ENCODE measurements around the gene UBE2U.
A peak's percentile ranks its signal among the peaks of the same experiment; 100 is the strongest.

UBE2U gene, protein sequence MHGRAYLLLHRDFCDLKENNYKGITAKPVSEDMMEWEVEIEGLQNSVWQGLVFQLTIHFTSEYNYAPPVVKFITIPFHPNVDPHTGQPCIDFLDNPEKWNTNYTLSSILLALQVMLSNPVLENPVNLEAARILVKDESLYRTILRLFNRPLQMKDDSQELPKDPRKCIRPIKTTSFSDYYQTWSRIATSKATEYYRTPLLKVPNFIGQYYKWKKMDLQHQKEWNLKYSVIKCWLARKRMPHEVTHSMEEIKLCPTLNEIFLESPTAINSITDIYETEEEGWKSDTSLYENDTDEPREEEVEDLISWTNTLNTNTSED

DNA sequence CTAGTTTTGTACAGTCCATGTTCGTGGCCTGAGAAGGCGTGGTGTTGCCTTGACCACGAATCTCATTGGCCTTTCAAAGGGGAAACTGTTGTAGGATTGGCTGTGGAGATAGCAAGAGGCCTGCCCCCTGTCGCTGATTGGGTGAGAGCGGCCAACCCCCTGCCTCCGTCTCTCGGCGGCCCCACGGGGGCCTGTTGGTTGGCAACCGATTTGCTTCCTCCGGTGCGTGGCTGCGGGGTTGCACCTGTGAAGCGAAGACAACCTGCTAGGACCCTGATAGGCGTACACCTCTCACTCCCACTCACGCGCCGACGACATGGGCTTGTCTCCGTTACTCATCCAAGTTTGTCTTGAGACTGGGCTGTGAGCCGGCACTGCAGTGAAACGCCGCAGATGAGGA is at the start of gene UBE2U:
UBE2U (plus strand) TSS at position 204 of the 400 bp plus-strand sequence. CDS start 428 bp downstream, outside the sequence.
- DNase-seq (ENCODE audit: low read depth in 2 of 2) = no peak

DNA sequence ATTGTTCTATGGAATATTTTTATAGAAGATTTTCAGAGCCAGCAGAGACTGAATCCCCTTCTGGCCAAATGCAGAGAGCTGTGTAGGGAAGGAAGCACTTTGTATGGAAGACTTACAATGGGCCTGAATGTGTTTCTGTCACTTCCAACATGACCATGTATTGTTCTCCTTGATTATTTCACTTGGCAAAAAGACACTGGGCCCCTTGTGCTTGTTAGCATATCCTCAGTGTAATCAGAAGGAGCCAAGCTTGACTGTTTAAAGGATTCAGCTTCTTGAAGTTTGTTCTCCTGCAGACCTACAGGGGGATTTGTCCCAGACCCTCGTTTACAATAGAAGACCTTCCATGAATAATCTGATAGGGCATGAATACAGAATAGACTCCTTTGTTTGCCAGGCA is 48.1 kb upstream of the UBE2U start:
- no peak for DNase-seq (ENCODE audit: low read depth in 2 of 2)

- DNase-seq (ENCODE audit: low read depth in 2 of 2) = no peak
These were observed 42.0 kb upstream of the UBE2U start for GRCh38 chr1:64161357-64161941.

- DNase-seq (ENCODE audit: low read depth in 2 of 2) = no peak
These were observed 41.3 kb upstream of the UBE2U start for GRCh38 chr1:64162151-64162550.

DNA sequence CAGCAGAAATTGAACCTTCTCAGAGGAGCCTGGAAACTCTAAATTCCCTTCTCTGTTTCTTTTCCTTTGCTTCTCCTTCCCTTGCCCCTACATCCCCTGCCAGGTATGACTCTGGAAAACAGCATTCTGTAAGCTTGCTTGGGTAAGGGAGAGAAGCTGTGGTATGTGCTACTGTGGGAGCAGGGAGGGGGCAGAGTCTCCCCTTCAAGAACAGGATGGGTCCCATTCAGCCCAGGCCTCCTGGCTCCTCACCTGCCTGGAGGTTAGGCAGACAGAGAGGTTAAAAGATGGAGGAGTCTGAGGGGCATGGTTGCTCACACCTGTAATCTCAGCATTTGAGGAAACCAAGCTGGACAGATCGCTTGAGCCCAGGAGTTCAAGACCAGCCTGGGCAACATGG is 40.6 kb upstream of the UBE2U start:
- DNase-seq (ENCODE audit: low read depth in 2 of 2) = no peak

DNA sequence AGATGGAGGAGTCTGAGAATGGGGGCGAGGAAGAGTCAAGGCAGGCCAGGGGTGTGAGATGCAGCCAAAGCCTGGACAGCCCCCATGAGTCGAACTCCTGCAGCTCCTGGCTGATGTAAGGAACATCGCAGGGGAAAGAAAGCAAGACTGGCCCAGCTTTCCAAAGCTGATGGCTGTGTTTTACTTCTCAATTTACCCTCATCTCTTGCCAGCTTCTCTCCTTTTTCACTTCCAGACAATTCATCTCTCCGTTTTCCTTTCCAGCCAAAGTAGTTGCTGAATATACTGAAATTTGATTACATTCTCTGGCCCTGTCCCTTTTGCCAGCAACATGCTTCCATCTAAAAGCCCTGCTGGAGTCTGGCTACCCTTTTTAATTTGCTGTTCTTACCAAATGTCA is 40.0 kb upstream of the UBE2U start:
- no peak for DNase-seq (ENCODE audit: low read depth in 2 of 2)

DNA sequence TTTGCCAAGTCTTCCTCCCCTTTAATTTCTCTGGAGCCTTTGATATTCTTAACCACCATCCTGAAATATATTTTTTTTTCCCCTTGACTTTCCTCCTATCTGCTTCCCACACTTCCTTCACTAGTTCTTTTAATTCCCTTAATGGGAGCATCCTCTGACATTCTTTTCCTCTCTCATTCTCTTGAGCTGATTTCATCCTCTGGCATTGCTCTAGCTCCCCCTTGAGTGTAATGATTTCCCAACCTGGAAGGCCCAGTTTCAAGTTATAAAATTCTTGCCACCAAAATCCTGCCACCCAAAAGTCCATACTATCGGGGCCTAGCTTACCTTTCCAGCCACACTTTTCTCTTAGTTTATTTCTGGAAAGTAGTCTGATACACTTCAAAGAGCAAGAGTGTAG is 39.5 kb upstream of the UBE2U start:
- no peak for DNase-seq (ENCODE audit: low read depth in 2 of 2)

DNA sequence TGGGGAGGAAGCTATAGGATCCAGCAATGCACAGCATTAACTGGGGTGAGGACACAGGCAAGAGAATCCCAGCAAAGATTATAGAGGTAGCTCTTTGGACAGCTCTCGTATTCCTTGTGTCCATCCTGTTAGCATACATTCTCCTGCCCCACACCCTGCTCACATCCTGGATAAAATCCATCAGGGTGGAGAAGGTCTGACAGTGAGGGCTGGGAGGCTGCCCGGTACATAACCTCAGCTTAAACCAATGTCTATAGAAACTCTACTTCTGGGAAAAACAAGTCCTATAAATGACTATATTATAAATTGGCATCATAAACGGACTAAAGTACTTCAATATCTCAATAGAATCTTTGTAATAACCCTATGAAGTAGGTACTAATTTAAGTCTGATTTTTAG is 36.8 kb upstream of the UBE2U start:
- DNase-seq (ENCODE audit: low read depth in 2 of 2) = no peak

DNA sequence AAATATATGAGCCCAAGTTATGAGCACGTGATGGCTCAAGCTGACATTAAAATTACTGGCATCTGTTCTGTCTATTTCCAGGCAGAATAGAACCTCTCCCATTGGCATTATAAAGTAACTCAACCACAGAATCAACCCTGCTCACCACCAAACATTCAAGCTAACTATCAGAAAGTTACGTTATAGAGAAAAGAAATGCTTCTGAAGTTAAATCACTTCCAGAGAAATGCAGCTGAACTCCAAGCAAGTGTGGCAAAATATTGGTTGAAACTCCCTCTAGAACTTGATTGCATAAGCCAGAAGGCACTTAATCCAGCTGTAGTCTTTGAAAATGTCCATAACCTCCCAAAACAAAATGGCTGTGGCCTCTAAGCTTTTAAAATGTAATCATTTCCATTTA is 36.2 kb upstream of the UBE2U start:
- peak; percentile 36 to 40 for DNase-seq (ENCODE audit: low read depth in 2 of 2)

- no peak for DNase-seq (ENCODE audit: low read depth in 2 of 2)
These were observed 32.2 kb upstream of the UBE2U start for GRCh38 chr1:64171246-64171645.

DNA sequence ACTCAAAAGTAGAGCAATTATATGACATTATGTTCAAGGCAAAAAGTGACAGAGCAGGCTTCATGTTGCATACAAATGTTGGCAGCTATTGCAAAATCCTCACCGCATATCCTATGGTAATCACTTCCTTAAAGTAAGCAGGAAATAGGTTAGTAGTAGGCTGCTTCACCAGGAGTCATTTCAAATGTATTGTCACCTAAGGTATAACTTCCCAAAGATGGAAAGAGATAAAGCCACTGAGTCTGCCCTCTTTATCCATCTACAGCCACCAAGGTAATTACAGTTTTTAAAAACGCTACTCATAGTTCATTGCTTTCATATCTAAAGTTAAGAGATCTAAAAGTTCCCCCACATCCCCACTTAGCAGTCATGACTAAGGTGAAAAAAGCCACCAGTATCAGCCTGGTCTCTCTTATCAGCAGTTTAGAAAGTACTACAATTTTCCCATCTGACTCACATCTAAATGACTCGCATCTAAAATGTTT is 31.6 kb upstream of the UBE2U start:
- DNase-seq (ENCODE audit: low read depth in 2 of 2) = no peak

DNA sequence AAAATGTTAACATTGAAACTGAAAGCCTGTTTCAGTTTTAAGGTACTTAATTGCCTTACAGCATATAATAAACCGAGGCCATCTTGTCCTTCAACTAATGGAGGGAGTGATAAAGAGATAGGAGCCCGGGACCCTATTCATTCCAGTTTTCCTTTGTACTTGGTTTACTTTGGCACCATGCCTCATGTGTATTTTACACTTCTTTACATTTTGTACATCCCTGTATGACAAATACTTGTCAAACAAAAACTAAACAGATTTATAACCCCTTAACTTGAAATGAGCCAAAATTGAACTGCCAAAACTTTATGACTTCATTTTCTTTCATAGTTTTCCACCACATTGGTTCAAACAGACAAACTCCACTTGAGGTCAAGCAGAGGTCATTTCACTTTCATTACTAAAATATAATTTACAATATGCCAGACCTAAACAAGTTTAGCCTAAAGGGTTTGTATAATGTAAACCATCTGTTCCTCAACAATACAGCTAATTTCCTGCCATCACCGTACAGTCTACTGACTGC is 30.9 kb upstream of the UBE2U start:
- DNase-seq (ENCODE audit: low read depth in 2 of 2) = peak; percentile 50 to 66

DNA sequence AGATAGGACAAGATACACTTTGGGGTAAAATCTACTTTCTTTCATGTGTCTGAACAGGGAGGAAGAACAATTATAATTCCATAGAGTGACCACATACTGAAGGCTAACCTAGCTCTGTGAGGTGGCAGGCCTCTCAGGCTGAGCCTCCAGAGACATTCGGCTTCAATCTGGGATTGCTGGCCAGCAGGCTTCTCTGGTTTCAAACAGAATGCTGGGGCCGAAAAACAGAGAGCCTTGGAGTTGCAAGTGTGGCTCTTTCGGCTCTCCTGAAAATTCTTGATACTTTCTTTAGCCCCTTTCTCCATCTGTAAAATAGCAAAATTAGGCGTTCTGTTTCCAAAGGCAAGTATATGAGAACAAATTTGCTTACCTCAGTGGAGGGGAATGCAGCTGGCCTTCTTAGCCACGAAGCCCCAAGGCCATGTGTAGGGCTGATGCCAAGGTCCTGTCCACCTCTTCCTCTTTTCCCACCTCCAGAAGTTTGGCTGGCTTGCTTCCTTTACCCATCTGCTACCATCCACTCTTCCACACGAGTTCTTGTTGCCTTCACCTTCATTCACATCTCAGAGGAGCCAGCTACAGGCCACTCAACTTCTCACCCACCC is 30.0 kb upstream of the UBE2U start:
- no peak for DNase-seq (ENCODE audit: low read depth in 2 of 2)

GRCh38 chr1:64175639-64176038 is 27.8 kb upstream of the UBE2U start:
- DNase-seq (ENCODE audit: low read depth in 2 of 2) = no peak

- DNase-seq (ENCODE audit: low read depth in 2 of 2) = no peak
These were observed 26.8 kb upstream of the UBE2U start for GRCh38 chr1:64176659-64177058.

- no peak for DNase-seq (ENCODE audit: low read depth in 2 of 2)
These were observed 23.8 kb upstream of the UBE2U start for GRCh38 chr1:64179588-64179987.

- DNase-seq (ENCODE audit: low read depth in 2 of 2) = no peak
These were observed 21.2 kb upstream of the UBE2U start for GRCh38 chr1:64182207-64182606.

- no peak for DNase-seq (ENCODE audit: low read depth in 2 of 2)
These were observed 19.9 kb upstream of the UBE2U start for GRCh38 chr1:64183395-64184002.

- peak; percentile 51 to 61 for DNase-seq (ENCODE audit: low read depth in 2 of 2)
These were observed 19.4 kb upstream of the UBE2U start for GRCh38 chr1:64184003-64184440.

DNA sequence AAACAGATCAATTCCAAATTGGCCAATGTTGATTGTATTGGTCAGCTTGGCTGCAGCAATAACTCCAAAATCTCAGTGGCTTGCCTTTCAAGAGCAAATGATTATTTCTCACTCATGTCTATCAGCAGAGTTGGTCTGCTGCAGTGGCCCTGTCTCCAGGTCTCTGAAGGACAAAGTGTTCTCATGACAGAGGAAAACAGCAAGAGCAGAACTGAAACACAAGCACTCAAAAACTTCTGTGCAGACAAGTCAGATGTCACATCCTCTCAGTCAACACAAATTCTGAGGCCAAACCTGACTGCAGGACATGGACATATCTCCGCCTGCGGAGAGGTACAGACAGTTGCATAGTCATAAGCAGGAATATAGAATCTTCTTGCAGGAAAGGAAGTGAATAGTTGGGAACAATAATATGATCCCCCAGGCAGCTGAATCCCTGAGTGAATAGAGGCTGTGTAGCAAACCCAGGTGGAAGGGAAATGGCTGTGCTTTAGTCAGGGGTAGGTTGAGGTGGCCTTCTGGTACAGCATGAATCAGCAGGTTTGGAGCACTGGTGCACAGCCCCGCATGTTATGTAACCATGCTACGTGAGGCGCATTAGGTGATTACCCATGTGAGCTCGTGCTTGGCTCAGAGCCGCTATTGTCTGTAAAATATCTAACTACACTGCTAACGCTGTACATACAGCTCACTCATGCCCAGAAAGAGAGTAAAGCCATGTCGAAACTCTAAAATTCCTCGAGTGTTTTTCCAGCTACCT is 17.1 kb upstream of the UBE2U start:
- no peak for DNase-seq (ENCODE audit: low read depth in 2 of 2)

DNA sequence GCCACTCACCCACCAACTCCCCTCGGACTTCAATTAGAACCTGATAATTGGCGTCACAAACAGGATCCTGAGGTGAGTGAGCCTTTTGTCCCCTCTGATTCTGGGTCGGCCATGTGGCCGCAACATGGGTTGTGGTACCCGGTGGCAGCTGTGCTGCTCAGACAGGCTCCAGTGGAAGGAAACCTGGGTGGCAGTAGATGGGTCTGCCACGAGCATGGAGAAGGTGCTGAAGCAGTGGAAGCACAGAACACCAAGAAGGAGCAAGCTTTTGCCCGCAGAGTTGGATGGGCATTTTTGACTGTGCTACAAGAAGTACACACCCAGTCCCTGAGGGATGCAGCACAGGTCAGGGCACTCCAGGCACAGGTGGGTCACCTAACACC is 16.5 kb upstream of the UBE2U start:
- no peak for DNase-seq (ENCODE audit: low read depth in 2 of 2)

GRCh38 chr1:64187646-64188045 is 15.8 kb upstream of the UBE2U start:
- DNase-seq (ENCODE audit: low read depth in 2 of 2) = no peak

Data from fibroblast of skin of left biceps (primary cell).